HepG2 (cell line): ENCODE data around the gene STEAP1B. TPM values are rescaled to one million over a fixed set of nuclear protein-coding genes. Genes with fewer than 3 reads are reported as not detected.

Experiments
- CBX2 ChIP-seq, 2 experiments: fragments of 200-600 bp in 1 of 2; sonication (generic); formaldehyde crosslinking in 1 of 2; IDR thresholded peaks; 2 replicates each; pipeline versions ENCODE4 v1.7.0 to v1.8.1; 2018 to 2022; ENCODE audit warnings: low read depth in 2 of 2, low read length in 1 of 2, mild to moderate bottlenecking in 1 of 2, missing genetic modification reagents in 1 of 2
- IKZF5 ChIP-seq: IDR thresholded peaks from 2 replicates; pipeline ENCODE4 v1.6.1; 2018; ENCODE audit warnings: missing genetic modification reagents, mild to moderate bottlenecking, missing compliant biosample characterization
- KLF13 ChIP-seq: sonication (generic); formaldehyde crosslinking; IDR thresholded peaks from 2 replicates; pipeline ENCODE4 v1.4.0; 2020; ENCODE audit warnings: mild to moderate bottlenecking, missing genetic modification reagents
- NFIC ChIP-seq: IDR thresholded peaks from 2 replicates; pipeline ENCODE4 v1.6.1; 2012; ENCODE audit warnings: mild to moderate bottlenecking, low read length, inconsistent platforms
- PPARG ChIP-seq: conservative IDR thresholded peaks from 2 replicates; pipeline ENCODE4 v1.6.1; 2016; ENCODE audit warnings: missing biosample characterization, missing genetic modification reagents
- RERE ChIP-seq: IDR thresholded peaks from 2 replicates; pipeline ENCODE4 v1.6.1; 2016; ENCODE audit warnings: low read depth, missing genetic modification reagents, missing compliant biosample characterization
- ZNF280D ChIP-seq: sonication (generic); formaldehyde crosslinking; IDR thresholded peaks from 2 replicates; pipeline ENCODE4 v1.5.1; 2020; ENCODE audit warnings: mild to moderate bottlenecking, missing genetic modification reagents
- ZNF724P ChIP-seq: sonication (generic); formaldehyde crosslinking; IDR thresholded peaks from 2 replicates; pipeline ENCODE4 v1.8.0; 2022; ENCODE audit warnings: missing genetic modification reagents, borderline replicate concordance
- ZNF792 ChIP-seq: IDR thresholded peaks from 2 replicates; pipeline ENCODE4 v1.6.1; 2016
- polyA plus RNA-seq, 8 experiments: library from polyadenylated mRNA; depleted of rRNA in 3 of 8; stranded (reverse) in 7 of 8; unstranded in 1 of 8; fragments of >200 nt; fragmentation: Illumina TruSeq in 4 of 8; extraction: Trizol in 4 of 8; gene quantifications; 2 replicates each; pipeline versions ENCODE4 v1.2.1 to v1.2.3, GENCODE V29; 2011 to 2016; ENCODE audit warnings: low read depth in 4 of 8, missing spikeins in 1 of 8, mixed read lengths in 1 of 8; ENCODE audit not compliant: insufficient read depth in 1 of 8
- total RNA-seq, 5 experiments: library from RNA; depleted of rRNA; stranded (reverse); fragments of >200 nt; fragmentation: Illumina TruSeq; extraction: Trizol; gene quantifications; 2 replicates each; pipeline ENCODE4 v1.2.3, GENCODE V29; 2016; ENCODE audit warnings: low read depth in 1 of 5
- TF ChIP-seq, protein P1 (sequence below): sonication (generic); formaldehyde crosslinking; IDR thresholded peaks from 2 replicates; pipeline ENCODE4 v1.4.0; 2020; ENCODE audit warnings: missing genetic modification reagents
- TF ChIP-seq, protein P2 (sequence below): sonication (generic); formaldehyde crosslinking; IDR thresholded peaks from 2 replicates; pipeline ENCODE4 v1.4.0; 2020; ENCODE audit warnings: missing genetic modification reagents, borderline replicate concordance

The STEAP1B gene
- total and polyA plus RNA-seq, 2 of the 13 experiments (the other 11 are each of a cell fraction or from before 2014, with no cell fraction given) = not detected

GRCh38 chr7:22433710-22434460 is 66.1 kb downstream of the STEAP1B start (continued):
- TF ChIP-seq RERE (CRISPR knock-in tag) (0 out of 2 replicates have a peak, but pooled peaks have one; percentile 71), ZNF724P (CRISPR knock-in tag) (no peak), KLF13 (CRISPR knock-in tag) (no peak), NFIC (peak; percentile 70; the same call in 1 of the 2 replicates), PPARG (peak; percentile 97), CBX2 (IDR thresholded peaks at IDR 0.05; ENCODE audit: low read depth, low read length) (no peak), CBX2 (CRISPR knock-in tag; IDR thresholded peaks at IDR 0.05; ENCODE audit: low read depth) (no peak), ZNF792 (CRISPR knock-in tag) (peak; percentile 64; the same call in 1 of the 2 replicates), IKZF5 (CRISPR knock-in tag) (peak; percentile 91), ZNF280D (CRISPR knock-in tag) (peak; percentile 94; the same call in 1 of the 2 replicates)
- TF ChIP-seq, protein P1, sequence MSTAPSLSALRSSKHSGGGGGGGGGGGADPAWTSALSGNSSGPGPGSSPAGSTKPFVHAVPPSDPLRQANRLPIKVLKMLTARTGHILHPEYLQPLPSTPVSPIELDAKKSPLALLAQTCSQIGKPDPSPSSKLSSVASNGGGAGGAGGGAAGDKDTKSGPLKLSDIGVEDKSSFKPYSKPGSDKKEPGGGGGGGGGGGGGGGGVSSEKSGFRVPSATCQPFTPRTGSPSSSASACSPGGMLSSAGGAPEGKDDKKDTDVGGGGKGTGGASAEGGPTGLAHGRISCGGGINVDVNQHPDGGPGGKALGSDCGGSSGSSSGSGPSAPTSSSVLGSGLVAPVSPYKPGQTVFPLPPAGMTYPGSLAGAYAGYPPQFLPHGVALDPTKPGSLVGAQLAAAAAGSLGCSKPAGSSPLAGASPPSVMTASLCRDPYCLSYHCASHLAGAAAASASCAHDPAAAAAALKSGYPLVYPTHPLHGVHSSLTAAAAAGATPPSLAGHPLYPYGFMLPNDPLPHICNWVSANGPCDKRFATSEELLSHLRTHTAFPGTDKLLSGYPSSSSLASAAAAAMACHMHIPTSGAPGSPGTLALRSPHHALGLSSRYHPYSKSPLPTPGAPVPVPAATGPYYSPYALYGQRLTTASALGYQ = peak; percentile 50; the same call in 1 of the 2 replicates
- TF ChIP-seq, protein P2, sequence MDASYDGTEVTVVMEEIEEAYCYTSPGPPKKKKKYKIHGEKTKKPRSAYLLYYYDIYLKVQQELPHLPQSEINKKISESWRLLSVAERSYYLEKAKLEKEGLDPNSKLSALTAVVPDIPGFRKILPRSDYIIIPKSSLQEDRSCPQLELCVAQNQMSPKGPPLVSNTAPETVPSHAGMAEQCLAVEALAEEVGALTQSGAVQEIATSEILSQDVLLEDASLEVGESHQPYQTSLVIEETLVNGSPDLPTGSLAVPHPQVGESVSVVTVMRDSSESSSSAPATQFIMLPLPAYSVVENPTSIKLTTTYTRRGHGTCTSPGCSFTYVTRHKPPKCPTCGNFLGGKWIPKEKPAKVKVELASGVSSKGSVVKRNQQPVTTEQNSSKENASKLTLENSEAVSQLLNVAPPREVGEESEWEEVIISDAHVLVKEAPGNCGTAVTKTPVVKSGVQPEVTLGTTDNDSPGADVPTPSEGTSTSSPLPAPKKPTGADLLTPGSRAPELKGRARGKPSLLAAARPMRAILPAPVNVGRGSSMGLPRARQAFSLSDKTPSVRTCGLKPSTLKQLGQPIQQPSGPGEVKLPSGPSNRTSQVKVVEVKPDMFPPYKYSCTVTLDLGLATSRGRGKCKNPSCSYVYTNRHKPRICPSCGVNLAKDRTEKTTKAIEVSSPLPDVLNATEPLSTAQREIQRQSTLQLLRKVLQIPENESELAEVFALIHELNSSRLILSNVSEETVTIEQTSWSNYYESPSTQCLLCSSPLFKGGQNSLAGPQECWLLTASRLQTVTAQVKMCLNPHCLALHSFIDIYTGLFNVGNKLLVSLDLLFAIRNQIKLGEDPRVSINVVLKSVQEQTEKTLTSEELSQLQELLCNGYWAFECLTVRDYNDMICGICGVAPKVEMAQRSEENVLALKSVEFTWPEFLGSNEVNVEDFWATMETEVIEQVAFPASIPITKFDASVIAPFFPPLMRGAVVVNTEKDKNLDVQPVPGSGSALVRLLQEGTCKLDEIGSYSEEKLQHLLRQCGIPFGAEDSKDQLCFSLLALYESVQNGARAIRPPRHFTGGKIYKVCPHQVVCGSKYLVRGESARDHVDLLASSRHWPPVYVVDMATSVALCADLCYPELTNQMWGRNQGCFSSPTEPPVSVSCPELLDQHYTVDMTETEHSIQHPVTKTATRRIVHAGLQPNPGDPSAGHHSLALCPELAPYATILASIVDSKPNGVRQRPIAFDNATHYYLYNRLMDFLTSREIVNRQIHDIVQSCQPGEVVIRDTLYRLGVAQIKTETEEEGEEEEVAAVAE = peak; percentile 54; the same call in 1 of the 2 replicates
